GM21529 (cell line): ENCODE results near the gene ACTN3.
"Not testable (repeated sequence)": the region's sequence is repeated elsewhere in the genome, so short reads cannot be mapped to it uniquely, and the experiment has no call there.

Source experiments
- ATAC-seq: cut with Tn5 transposase; IDR thresholded peaks from one replicate; pipeline ENCODE4 v1.9.1; 2021; ENCODE audit not compliant: unreplicated experiment

Gene ACTN3

DNA sequence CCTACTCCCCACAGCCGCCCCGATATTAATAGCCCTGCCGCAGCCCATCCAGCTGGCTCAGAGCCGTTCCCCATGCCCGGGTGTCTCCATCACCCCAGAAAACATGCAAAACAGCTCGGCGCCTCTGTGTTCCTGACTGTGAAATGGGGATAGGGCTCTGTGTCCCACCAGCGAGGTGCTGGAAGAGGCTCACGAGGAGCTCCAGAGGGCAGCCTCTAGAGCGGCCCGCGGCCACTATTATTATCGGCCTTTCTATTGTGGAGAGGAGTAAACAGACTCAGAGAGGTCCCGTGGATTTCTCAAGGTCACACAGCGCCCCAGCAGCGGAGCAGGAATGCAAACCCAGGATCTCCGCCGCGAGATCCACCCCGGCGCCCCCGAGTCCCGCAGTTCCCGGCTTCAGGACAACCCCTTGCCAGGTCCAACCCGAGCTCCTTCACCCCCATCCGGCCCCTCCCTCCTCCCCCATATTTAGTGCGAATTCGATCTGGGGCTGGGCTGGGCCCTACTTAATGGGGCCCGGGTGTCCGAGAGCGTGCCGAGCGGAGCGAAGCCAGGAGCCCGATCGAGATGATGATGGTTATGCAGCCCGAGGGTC is at the start of gene ACTN3:
TSS of gene ACTN3 (plus strand) at position 536 of the 598 bp plus-strand sequence. CDS start at position 571, 35 bp downstream.
- no peak for ATAC-seq

DNA sequence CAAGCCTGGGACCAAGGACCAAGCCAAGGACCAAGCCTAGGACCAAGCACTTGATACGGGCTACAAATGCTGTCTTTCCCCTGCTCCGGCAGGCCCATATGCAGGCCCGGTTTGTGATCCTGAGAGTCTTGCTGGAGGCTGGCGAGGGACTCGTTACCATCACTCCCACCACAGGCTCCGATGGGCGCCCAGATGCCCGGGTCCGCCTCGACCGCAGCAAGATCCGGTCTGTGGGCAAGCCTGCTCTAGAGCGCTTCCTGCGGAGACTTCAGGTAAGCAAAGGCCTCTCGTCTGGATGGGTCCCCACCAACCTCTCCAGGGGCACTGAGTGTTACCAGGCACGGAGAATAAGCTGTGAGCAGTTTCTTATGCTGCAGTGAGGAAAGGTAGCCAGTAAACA is 49.5 kb upstream of the ACTN3 start:
- no peak for ATAC-seq

DNA sequence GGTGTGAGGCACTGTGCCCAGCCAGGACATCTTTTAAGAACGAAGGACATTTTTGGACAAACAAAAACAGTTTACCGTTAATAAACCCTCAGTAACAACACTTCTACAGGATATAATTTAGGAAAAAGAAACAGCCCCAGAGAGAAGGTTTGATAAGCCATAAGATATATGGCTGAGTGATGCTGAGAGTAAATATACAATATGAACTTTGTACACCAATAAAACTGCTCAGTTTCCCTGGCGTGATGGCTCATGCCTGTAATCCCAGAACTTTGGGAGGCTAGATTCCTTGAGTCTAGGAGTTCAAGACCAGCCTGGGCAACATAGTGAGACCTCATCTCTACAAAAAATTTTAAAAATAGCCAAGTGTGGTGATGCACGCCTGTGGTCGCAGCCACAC is 48.2 kb upstream of the ACTN3 start:
- ATAC-seq: no peak

DNA sequence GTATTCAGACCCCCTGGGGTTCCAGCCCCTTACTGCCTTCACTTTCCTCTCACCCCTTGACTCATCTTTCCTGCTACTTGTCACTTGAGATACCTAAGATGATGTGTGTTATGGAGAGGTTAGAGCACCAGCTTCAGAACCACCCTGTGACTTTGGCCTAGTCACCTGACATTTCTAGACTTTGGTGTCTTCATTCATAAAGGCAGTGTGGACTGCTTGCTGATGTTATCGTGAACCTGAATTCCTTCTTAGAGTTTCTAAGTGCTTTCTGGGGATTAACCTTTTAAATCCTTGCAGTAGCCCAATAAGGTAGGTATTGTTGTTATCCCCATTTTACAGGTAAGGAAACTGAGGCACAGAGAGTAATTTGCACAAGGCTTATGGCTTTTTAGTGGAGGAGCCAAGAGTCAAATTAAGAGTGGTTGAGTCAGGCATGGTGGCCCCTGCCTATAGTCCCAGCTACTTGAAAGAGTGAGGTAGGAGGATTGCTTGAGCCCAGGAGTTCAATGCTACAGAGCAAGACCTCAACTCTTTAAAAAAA is 41.4 kb upstream of the ACTN3 start:
- ATAC-seq: no peak

DNA sequence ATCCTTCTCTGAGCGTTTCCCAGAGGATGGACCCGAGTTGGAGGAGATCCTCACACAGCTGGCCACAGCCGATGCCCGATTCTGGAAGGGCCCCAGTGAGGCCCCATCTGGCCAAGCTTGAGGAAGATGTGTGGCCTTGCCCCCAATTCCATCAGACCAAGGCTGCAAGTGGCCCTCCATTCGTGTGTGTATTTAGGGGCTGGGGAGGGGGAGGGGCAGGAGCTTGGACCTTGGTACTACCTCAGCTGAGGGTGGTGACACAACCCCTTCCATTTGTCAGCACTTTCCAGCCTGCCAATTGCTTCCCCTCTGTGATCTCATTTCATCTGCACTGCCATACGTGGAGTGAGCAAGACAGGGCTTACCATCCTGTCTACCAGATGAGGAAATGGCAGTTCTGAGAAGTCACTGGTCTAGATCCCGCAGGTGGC is 37.6 kb upstream of the ACTN3 start:
- ATAC-seq: no peak

DNA sequence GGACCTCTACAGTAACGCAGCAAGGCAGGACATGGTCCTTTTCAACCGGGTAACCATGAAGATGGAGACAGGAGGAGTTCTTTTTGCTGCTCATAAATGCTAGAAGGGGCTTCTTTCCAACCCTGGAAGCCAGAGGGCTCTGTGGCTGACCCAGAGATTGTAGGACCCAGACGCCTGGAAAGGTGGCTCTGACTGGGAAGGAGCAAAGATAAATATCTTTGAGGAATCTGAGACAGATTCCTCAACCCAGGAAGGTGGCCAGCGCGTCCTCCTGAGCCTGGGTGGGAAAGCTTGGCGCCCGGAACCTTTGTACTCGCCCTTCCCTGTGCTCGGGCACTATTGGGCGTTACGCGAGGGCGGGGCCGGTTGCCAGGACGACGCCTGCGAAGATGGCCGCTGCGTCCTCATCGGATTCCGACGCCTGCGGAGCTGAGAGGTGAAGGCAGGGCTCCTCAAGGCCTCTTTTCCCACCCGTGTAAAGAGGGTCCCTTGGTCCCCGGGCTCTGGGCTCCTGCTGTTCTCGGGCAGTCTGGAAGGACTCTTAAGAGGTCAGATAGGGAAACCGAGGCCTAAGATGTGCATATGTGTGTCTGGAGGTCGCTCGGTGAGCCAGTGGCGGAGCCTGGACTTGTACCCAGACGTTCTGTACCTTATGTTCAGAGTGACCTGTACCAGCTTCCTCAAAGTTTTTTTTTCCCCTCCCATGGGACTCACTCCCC is 36.3 kb upstream of the ACTN3 start, which contains the start of gene BBS1:
TSS of gene BBS1 (plus strand) at position 365 of the 719 bp plus-strand sequence. CDS start at position 390, 25 bp downstream.
- peak; percentile 85 for ATAC-seq

DNA sequence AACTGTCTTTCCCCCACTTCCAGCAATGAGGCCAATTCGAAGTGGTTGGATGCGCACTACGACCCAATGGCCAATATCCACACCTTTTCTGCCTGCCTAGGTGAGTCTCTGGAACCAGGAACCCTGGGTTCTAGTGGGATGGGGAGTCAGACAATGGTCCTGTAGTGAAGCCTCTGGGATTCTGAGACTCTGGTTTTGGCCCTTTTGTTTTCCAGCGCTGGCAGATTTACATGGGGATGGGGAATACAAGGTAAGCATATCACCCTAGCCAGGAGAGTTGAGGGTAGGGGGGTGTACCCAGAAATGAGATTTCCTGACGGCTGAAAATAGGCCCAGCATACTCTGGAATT is 35.7 kb upstream of the ACTN3 start:
- no peak for ATAC-seq

DNA sequence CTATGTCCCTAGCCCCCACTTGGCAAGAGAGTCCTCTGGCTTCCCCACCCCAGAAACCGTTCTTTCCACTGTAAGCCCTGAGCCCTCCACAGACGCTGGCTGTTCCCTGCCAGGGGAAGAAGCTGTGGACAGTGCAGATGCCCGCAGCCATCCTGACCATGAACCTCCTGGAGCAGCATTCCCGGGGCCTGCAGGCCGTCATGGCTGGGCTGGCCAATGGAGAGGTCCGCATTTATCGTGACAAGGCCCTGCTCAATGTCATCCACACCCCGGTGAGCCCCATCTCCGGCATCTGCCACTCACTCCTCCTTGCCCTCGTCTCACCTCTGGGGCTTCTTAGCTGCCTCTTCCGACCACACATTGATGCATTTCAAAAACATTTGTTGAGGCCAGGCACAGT is 23.1 kb upstream of the ACTN3 start:
- no peak for ATAC-seq

DNA sequence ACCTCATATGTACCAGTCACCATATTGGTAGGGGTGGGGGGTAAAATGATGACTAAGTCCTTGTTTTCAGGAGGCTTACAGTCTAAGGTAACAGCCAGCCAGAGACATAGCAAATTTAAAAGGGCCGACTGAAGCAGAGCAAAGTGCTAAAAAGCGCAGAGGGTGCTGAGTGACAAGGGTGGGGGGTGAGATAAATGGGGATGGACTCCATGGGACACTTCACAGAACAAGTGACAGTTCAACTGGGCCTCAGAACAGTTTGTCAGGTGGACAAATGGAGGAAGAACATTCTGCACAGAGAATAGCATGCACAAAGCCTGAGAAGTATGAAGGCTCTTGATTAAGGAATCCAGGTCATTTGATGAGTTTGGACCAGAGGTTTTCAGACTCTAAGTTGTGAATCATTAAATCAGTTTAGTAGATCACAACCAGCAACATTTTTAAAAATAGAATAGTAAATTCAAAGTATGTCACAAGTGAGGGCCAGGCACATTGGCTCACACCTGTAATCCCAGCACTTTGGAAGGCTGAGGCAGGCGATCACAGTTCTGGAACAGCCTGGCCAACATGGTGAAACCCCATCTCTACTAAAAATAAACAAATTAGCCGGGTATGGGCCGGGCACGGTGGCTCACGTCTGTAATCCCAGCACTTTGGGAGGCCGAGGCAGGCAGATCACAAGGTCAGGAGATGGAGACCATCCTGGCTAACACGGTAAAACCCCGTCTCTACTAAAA is 22.2 kb upstream of the ACTN3 start:
- no peak for ATAC-seq

DNA sequence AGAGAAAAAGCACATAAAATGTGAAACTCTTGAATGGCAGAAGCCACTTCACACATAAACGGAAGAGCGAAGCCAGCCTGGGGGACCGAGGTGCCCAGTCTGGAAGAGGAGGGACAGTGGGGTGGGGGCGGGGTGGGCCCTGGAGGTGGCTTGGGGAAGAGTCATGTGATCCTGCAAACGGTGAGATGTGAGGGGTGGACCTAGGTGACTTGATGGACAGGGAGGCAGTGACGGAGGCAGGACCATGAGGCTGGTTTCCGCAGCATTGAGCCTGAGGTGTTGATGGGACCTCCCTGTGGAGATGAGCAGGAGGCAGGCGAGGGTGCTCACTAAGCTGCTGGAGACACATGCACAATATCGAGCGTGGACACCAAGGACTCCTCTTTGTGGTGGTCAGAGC is 17.6 kb upstream of the ACTN3 start:
- ATAC-seq: no peak

DNA sequence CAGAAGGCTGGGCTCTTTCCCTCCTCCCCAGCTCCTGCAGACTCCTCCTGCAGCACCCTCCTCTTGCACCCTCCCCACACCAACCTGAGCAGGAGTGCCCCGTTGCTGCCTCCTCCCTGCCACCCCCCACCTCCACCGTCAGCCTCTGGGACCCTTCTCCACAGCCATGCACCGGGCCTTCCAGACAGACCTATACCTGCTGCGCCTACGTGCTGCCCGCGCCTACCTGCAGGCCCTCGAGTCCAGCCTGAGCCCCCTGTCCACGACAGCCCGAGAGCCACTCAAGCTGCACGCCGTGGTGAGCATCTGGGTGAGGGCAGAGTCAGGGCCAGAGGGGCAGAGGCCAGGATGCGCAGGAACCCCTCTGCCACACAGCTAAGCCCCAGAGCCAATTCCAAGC is 17.0 kb upstream of the ACTN3 start:
- ATAC-seq: no peak

DNA sequence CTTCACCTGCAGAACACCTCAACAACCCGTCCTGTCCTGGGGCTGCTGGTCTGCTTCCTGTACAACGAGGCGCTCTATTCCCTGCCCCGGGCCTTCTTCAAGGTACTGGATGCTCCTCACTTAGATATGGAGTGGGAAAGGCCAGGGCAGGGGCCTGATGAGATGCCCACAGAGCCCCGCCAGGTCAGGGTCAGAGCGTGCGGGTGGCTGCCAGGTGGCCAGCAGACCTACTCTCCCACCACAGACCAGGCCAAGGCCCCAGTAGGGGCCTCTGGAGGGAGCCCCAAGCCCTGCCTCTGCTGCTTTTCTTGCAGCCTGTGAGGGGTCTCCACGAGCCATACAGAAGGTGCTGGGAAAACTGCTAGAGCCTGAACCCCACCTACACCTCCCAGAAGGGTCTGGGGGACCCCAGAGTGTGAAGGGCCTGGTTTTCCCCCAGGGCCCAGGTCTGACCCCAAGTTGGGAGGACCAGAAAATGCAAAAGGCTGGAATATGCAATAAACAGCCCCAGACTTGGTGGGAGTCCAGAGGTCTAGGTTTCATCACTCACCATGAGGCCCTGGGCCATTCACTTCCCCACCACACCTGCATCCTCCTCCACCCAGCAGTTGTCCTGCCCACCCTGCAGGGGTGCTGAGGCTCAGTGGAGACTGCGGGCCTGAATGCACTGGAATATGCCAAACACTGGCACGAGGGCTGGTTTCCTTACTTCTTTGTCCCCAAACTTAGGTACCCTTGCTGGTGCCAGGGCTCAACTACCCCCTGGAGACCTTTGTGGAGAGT is 15.6 kb upstream of the ACTN3 start:
- no peak for ATAC-seq

DNA sequence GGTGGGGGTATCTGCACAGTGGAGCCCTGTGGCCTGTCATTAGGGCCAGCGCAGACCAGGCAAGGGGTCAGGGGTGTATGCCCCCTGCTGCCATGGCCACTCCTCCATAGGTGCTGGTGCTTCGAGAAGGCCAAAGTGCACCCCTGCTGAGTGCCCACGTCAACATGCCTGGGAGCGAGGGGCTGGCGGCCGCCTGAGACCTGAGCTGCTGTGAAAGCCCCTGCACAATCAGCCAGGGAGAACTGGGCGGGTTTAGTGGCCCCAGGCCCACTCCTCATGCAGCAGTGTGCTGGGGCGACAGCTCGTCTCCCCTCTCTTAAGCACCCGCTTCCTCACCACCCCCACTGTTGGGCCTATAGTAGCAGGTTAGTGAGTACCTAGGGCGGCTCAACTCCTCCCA is 14.9 kb upstream of the ACTN3 start:
- no peak for ATAC-seq

DNA sequence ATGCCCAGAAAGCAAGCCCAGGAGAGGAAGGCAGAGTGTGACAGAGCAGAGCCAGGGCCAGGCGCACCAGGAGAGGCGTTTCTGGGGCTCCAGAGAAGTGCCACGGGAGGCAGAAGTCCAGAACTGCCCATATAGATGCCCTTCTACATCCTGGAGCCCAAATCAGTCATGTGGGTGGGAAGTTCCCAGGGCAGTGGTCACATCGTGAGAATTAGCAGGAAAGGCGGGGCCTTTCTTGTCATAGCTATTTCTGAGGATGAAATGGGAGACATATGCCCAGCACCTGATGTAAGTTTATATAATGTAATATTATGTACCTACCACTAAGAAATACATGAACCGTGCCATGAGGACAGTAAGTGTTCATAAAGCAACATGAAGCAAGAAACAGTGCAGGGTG is 13.9 kb upstream of the ACTN3 start:
- no peak for ATAC-seq

DNA sequence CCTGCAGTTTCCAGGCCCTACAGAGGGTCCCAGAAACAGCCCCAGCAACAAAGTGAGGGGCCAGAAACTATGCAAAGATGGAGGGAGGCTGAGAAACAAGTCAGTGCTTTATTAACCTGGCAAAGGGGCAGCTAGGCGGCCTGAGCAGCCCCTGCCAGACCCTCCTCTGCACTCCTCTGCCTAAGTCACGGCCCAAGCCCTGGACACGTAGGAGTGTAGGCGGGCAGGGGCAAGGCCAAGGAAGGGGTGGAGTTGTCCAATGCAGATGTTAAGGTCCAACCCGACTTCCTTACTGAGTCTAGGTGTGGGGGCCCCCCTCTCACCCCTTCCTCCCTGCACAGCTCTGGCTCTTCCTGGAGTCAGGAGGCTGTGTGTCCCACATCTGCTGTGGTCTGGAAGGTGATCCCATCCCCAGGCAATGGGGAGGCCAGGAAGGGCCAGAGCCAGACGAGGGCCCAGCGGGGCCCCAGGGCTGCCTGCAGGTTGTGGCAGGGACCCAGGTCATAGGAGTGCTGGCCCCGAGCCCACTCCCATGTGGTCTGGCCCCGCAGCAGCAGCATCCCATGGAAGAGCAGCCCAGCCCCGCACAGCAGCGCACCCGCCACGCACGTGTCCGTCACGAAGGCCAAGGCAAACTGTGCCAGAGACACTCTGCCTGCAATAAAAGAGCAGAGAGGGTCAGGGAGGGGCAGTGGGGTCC is 7.4 kb upstream of the ACTN3 start:
- ATAC-seq: no peak

DNA sequence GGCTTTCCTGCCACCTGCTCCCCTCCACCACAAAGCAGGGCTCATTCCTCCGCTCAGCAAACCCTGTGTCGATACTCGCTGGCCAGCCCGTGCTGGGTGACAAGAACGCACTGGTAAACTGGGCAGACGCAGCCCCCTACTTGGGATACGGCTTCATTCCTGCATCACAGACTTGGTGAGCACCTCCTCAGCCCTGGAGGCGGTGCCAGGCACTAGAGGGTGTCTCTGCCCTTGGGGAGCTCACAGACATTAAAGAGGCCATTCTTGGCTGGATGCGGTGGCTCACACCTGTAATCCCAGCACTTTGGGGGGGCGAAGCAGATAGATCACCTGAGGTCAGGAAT is 6.9 kb upstream of the ACTN3 start:
- no peak for ATAC-seq

DNA sequence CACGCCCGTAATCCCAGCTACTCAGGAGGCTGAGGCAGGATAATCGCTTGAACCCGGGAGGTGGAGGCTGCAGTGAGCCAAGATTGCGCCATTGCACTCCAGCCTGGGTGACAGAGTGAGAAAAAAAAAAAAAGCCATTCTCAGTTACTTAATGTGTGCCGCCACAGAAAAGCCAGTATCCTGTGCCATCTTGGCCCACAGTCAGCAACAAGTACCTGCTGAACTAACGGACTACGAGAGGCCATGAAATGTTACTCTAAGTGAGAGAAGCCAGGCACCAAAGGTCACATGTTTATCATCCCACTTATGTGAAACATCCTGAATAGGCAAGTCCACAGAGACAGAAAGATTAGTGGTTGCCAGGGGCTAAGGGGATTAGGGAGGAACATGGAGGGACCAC is 6.1 kb upstream of the ACTN3 start:
- ATAC-seq: not testable (repeated sequence)

DNA sequence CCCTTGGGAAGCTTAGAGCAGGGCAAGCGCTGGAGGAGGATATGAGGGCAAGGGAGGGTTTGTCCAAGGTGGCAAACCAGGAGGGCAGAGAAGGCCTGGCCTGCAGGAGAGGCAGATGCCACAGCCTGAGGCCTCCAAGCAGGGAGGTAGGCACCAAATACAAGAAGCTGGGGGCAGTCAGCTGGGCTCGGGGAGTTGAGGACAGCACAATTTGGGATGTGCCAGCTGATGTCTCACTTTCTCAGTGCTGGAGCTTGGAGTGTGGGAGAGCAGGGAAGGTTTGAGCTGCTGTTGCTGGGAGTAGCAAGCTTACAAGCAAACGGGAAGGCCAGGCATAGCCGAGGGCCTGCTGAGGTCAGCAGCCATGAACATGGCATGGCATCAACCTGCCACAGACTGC is 4.8 kb upstream of the ACTN3 start:
- no peak for ATAC-seq

DNA sequence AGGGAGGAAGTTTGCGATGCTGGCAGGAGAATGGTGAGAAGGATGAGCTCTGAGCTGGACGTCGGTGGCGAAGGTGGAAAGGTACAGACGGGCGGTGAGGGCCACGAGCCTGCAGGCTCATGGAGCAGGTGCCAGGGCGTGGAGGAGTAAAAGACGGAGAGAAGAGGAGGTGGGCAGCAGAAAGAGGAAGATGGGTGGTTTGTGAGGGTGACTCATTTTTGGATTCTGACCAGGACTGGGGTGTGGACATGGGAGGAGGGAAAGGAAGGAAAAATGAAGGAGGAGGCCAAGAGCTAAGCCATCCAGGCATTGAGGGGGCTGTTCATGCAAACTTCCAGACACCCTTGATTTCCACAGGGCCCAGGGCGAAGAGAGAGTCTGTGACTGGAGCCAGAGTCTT is 4.3 kb upstream of the ACTN3 start:
- no peak for ATAC-seq

DNA sequence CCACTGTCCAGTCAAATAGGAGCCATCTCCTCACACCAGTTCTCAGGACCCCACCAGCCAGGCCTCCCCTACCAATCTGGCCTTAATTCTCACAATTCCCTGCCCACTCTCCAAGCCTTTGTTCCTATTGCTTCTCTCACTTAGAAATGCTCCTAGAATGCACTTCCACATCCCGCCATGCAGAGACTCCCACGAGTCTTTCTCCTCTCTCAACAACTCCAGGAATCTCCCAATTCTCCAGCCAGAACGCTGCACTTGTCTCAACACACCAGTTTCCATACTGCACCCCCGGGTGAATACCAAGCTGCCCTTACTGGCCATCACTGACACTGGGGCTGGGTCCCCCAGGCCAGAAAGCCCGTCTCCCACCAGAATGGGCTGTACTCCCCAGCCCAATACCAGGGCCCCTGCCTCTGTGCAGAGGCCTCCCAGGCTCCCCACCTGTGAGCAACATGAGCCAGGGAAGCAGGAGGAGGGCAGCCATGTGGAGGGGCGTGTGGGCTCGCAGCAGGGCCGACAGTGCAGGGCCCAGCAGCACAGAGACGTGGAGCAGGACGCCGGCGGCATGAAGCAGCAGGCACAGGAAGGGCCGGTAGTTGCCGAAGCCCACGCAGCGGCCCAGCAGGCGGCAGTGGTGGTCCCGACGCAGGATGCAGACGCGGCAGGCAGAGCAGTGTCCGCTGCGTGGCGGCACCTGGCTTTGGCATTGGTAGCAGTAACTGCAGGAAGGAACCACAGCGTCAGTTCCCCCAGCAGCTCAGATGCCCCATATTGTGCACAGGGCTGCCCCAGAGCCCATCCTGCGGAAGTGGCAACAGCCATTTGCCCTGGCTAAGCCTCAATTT is 3.2 kb upstream of the ACTN3 start:
- ATAC-seq: peak; percentile 30
